OCI-LY7 (cell line): ENCODE results near the gene SPAG16.

Experiments used
- EZH2phosphoT487 ChIP-seq: fragments of 200-600 bp; sonication (generic); IDR thresholded peaks from 2 replicates; pipeline ENCODE4 v1.6.1; 2018; ENCODE audit warnings: low read depth, borderline replicate concordance, mild to moderate bottlenecking, mixed run types, antibody characterized with exemption, low read length, moderate library complexity, mixed read lengths
- TF ChIP-seq, protein P1 (sequence below): fragments of 200-600 bp; sonication (generic); conservative IDR thresholded peaks from 2 replicates; pipeline ENCODE4 v1.5.1; 2014; ENCODE audit warnings: mild to moderate bottlenecking, antibody characterized with exemption, low read length, moderate library complexity, mixed read lengths

DNA sequence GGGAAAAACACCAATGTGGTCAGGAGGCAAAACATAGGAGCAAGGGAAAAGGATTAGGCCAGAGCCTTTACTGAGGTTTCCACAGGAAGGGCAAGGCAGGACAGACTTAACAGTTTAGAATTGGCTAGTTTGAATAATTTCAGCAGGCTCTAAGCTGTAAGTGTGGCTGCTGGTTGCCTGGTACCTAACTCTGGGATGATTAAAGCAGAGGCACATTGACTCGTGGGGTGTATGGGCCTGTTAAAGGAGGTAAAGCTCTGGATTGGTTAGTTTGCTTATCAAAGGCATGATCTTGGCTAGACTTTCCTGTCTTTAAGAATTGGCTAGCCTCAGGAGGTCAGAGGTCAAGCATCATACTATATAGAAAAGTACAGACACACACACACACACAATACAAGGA is 132.6 kb downstream of the SPAG16 start:
- TF ChIP-seq, protein P1, sequence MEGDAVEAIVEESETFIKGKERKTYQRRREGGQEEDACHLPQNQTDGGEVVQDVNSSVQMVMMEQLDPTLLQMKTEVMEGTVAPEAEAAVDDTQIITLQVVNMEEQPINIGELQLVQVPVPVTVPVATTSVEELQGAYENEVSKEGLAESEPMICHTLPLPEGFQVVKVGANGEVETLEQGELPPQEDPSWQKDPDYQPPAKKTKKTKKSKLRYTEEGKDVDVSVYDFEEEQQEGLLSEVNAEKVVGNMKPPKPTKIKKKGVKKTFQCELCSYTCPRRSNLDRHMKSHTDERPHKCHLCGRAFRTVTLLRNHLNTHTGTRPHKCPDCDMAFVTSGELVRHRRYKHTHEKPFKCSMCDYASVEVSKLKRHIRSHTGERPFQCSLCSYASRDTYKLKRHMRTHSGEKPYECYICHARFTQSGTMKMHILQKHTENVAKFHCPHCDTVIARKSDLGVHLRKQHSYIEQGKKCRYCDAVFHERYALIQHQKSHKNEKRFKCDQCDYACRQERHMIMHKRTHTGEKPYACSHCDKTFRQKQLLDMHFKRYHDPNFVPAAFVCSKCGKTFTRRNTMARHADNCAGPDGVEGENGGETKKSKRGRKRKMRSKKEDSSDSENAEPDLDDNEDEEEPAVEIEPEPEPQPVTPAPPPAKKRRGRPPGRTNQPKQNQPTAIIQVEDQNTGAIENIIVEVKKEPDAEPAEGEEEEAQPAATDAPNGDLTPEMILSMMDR = no peak
- no peak for TF ChIP-seq EZH2phosphoT487
